GM13976 (cell line): ENCODE measurements around the gene SPDL1.

Experiments used
- DNase-seq: peaks from one replicate; pipeline ENCODE4 v3.0.0; 2012; ENCODE audit warnings: low spot score
- in situ Hi-C: fragments of 300-500 bp; cut with MboI; formaldehyde crosslinking; loops from one replicate; pipeline ENCODE4 v1.12.0; 2022; ENCODE audit warnings: low sequenced_read_pairs, mixed read lengths, inconsistent platforms; ENCODE audit not compliant: unreplicated experiment
- TF ChIP-seq, protein P1 (sequence below): IDR thresholded peaks from 2 replicates; pipeline ENCODE4 v1.5.1; 2012; ENCODE audit warnings: borderline replicate concordance, mild to moderate bottlenecking; ENCODE audit not compliant: insufficient read depth; ENCODE audit errors: extremely low read depth, missing control alignments, control extremely low read depth

SPDL1 gene

GRCh38 chr5:169646856-169647255 lies 63.3 kb downstream of the SPDL1 start:
- TF ChIP-seq, protein P1, sequence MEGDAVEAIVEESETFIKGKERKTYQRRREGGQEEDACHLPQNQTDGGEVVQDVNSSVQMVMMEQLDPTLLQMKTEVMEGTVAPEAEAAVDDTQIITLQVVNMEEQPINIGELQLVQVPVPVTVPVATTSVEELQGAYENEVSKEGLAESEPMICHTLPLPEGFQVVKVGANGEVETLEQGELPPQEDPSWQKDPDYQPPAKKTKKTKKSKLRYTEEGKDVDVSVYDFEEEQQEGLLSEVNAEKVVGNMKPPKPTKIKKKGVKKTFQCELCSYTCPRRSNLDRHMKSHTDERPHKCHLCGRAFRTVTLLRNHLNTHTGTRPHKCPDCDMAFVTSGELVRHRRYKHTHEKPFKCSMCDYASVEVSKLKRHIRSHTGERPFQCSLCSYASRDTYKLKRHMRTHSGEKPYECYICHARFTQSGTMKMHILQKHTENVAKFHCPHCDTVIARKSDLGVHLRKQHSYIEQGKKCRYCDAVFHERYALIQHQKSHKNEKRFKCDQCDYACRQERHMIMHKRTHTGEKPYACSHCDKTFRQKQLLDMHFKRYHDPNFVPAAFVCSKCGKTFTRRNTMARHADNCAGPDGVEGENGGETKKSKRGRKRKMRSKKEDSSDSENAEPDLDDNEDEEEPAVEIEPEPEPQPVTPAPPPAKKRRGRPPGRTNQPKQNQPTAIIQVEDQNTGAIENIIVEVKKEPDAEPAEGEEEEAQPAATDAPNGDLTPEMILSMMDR: no peak
- in situ Hi-C loops: no loop called here
- DNase-seq: no peak

DNA sequence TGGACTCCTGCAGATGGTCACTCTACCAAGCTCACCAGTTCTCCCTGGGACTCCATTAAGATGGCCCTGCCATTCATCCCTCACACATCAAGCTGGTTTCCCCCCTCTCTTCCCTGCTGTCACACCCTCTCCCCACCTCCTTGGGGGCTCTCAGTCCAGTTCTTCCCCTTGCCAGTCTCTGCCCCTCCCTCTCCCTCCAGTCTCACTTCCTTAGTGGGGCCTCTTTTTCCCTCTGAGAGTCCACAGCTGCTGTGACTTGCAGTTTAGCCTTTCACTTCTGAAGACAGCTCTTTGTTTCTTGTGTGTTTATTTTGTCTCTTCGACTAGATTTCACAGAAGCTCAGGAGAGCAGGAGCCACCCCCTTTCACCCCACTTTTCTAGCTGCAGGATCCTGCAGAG lies 64.0 kb downstream of the SPDL1 start:
- TF ChIP-seq, protein P1: no peak
- in situ Hi-C loops: no loop called here
- peak; percentile 44 for DNase-seq

DNA sequence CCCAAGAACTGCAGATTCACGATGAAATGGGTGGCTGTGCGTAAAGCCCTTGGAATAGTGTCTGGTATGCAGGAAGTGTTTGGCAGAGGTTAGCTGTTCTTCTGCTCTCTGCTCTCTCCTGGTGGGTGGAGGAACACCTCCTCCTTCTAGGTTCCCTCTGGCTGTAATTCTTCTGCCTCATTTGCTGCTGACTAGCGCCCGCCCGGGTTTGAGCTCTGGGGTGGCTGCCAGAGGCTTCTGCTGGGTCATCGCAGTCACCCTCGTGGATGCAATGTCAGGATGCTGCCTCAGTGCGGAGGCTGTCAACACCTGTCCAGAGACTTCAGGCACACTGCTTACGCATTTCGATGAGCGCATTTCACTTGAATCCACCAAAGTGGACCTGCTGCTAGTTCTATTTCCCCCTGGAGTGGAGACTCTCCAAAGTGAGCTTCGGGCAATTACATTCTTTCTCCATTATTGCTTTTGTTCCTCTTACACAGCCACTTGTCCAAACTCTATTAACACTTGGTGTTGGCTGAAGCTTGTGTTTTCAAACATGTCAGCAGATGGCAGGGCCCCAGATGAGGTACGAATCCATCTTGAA lies 65.2 kb downstream of the SPDL1 start:
- in situ Hi-C loops: no loop called here
- TF ChIP-seq, protein P1: no peak
- no peak for DNase-seq

- in situ Hi-C loops: no loop called here
- TF ChIP-seq, protein P1: no peak
- no peak for DNase-seq
These were observed 65.9 kb downstream of the SPDL1 start for GRCh38 chr5:169649486-169649885.

DNA sequence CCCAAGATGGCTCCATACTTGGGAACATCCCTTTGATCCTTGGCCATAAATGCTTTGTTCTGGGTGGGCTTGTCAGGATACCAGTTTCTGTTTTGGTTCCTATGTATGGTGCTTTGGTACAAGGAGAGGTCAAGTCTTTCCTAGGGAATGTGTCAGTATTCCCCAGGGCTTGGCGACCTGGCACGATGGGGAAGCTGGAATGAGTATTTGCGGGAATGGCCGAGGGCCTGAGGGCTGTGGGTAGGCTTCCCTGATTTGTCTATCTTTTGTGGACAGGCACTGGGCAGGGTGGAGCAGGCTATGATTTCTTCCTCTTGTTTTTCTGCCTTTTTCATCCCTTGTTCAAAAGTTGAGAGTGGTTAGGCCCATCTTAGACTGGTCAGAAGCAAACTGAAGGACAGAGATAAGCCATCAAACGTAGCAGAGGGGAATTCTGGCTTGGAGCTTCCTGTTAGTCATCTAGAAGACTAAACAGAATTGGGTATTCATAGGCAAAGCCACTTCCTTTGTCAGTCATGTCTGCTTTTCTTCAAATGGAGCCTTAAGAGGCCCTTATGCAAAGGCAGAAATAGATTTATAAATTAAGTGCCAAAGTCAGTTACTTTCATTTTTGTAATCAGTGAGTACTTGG lies 67.2 kb downstream of the SPDL1 start:
- TF ChIP-seq, protein P1: no peak
- peak; percentile 63 for DNase-seq
- in situ Hi-C loops: no loop called here

- TF ChIP-seq, protein P1: no peak
- in situ Hi-C loops: no loop called here
- DNase-seq: no peak
These were observed 68.0 kb downstream of the SPDL1 start for GRCh38 chr5:169651526-169651925.

DNA sequence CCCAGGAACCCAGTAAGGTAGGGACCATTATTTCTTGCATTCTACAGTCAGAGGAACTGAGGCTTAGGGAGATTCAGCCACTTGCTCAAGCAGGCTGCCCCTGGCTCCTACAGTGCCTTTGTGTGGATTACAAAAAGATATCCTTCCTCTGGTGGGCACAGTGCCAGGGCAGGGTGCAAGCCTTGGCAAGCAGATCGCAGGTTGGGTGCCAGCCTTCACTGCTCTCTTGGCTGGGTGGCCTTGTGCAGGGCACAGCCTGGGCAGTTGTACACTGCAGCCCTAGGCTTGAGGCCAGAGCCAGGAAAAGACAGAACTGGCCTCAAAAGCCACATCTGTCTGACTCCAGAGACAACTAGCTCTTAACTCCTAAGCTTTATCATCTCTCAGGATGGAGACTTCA lies 68.5 kb downstream of the SPDL1 start:
- TF ChIP-seq, protein P1: no peak
- DNase-seq: no peak
- in situ Hi-C loops: no loop called here
